NB4 (cell line): Measurements from ENCODE around the gene ITPK1.

ENCODE experiments used
- DNase-seq: peaks from one replicate; pipeline ENCODE4 v3.0.0; 2010; ENCODE audit warnings: low read depth
- H3K4me3 ChIP-seq: one replicate; pipeline ENCODE4 v1.5.1; 2011; ENCODE audit warnings: mild to moderate bottlenecking, low read depth, low read length, moderate library complexity
- MYC ChIP-seq: IDR thresholded peaks from 2 replicates; pipeline ENCODE4 v1.6.1; 2011; ENCODE audit warnings: low read depth, low read length
- POLR2A ChIP-seq: IDR thresholded peaks from 2 replicates; pipeline ENCODE4 v1.6.1; 2011; ENCODE audit warnings: mild to moderate bottlenecking; ENCODE audit not compliant: insufficient read length; ENCODE audit errors: extremely low read depth
- TF ChIP-seq, protein P1 (sequence below): IDR thresholded peaks from one replicate; pipeline ENCODE4 v1.5.1; 2012; ENCODE audit warnings: low read depth, low read length
- TF ChIP-seq, protein P2 (sequence below): IDR thresholded peaks from 2 replicates; pipeline ENCODE4 v1.6.1; 2011; ENCODE audit warnings: low read depth, low read length

The ITPK1 gene

DNA sequence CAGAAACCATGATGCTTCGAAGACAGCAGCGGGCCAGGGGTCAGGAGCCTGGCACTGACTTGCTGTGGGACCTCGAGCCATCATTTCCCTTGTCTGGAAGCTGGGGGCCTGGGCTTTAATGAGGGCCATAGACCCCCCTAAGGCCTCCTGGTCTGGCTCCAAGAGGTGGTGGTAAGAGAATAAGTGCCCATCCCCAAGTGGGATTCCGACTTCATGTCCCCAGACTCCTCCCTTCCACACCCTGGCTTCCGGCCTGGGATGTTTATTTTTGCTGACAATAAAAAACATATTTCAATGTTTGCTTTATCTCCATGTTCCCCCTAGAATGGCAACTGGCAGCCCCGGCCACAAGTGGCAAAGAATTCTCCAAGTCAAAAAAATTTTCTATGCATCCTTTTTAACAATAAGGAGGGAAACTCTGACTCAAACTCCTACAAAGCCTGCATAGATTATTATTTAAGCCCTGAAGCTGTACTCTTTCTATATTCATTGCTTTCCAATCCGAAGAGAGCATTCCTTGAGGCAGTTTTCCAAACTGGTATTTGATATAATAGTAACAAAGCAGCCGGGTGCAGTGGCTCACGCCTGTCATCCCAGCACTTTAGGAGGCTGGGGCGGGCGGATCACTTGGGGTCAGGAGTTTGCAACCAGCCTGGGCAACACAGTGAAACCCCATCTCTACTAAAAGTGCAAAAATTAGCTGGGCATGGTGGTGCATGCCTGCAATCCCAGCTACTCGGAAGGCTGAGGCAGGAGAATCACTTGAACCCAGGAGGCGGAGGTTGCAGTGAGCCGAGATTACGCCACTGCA is 84.0 kb downstream of the ITPK1 start:
- no peak for DNase-seq
- no peak overlapping the region for H3K4me3 ChIP-seq
- TF ChIP-seq, protein P1, sequence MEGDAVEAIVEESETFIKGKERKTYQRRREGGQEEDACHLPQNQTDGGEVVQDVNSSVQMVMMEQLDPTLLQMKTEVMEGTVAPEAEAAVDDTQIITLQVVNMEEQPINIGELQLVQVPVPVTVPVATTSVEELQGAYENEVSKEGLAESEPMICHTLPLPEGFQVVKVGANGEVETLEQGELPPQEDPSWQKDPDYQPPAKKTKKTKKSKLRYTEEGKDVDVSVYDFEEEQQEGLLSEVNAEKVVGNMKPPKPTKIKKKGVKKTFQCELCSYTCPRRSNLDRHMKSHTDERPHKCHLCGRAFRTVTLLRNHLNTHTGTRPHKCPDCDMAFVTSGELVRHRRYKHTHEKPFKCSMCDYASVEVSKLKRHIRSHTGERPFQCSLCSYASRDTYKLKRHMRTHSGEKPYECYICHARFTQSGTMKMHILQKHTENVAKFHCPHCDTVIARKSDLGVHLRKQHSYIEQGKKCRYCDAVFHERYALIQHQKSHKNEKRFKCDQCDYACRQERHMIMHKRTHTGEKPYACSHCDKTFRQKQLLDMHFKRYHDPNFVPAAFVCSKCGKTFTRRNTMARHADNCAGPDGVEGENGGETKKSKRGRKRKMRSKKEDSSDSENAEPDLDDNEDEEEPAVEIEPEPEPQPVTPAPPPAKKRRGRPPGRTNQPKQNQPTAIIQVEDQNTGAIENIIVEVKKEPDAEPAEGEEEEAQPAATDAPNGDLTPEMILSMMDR: no peak
- TF ChIP-seq MYC (no peak), POLR2A (no peak)
- TF ChIP-seq, protein P2, sequence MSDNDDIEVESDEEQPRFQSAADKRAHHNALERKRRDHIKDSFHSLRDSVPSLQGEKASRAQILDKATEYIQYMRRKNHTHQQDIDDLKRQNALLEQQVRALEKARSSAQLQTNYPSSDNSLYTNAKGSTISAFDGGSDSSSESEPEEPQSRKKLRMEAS: no peak

DNA sequence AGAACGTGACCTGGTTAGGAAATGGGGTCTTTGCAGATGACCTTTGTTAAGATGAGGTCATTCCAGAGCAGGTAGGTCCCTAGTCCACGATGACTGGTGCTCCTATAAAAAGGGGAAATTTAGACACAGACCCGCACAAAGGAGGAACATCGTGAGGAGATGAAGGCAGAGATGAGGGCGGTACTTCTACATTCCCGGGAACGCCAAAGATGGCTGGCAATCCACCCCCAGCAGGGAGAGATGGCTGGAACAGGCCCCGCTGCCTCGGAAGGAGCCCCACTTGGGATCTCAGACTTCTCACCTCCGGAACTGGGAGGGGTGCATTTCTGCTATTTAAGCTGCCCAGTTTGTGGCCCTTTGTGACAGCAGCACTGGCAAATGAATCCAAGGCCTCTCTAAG is 85.0 kb downstream of the ITPK1 start:
- DNase-seq: no peak
- no peak overlapping the region for H3K4me3 ChIP-seq
- TF ChIP-seq POLR2A (no peak), MYC (no peak)
- TF ChIP-seq, protein P2: no peak
- TF ChIP-seq, protein P1: no peak

DNA sequence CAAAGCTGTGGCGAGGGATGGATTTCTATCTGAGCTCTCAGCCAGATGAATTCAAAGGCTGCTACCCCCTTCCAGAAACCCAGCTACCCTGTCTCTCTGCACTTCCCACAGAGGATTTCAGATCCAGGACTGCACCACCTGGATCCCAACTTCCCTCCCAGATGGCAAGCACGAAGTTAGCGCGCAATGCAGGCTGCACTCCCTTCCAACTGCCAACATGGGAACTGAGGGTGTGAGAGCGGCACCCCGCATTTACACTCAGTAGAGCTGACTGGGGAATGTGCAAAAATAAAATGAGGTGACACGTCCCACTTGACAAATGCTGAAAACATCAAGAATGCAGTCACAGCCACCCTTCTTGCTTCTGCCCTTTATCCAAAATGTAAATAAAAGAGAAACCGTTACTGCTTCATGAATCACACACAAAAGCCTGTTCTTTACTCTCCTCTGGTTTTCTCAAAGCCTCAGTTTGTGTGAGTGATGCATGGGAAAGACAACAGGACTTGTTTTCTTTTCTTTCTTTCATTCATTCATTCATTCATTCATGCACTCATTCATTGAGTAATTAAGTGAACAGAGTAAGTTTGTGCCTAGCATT is 85.7 kb downstream of the ITPK1 start:
- no peak for DNase-seq
- TF ChIP-seq, protein P1: no peak
- no peak for TF ChIP-seq MYC
- TF ChIP-seq, protein P2: no peak
- TF ChIP-seq POLR2A: no peak

DNA sequence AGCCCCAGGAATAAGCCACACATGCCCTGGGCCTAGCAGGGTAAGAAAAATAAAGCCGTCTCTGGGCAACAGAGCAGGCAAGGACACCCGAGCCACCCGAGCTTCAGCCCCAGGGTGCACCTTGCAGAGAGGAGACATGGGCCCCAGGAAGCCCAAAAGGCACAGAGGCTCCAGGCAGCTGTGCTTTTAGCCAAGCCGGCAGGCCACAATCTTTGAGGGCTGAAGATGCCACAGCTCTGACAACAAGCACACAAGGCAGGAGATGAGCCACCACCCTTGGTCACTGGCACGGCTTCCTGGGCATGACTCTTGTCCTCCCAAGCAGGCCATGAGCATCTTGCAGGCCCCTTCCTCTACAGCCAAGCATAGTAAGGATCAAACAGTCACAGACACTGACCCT is 86.3 kb downstream of the ITPK1 start:
- no peak for DNase-seq
- TF ChIP-seq POLR2A (no peak), MYC (no peak)
- TF ChIP-seq, protein P1: no peak
- TF ChIP-seq, protein P2: no peak
- H3K4me3 ChIP-seq: no peak overlapping the region

More for the DNA sequence above, 85.7 kb downstream of the ITPK1 start:
- no peak overlapping the region for H3K4me3 ChIP-seq

DNA sequence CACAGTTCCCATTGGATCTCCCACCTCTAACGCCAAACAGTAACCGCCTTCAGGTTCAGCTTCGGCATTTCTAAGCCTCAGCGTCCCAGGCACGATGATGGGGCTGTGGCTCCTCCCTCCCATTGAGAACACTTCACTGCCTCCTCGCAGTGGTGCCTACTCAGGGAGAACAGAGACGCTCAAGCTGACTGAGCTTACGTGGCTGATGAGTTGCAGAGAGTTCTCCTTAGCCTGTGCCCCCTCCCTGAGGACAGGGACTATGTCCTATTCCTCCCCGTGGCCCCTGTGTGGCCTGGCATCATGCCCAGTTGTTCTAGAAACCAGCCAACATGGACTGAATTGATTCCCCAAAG is 87.0 kb downstream of the ITPK1 start:
- DNase-seq: no peak
- TF ChIP-seq, protein P1: no peak
- TF ChIP-seq, protein P2: no peak
- no peak for TF ChIP-seq MYC
- no peak for TF ChIP-seq POLR2A
- no peak overlapping the region for H3K4me3 ChIP-seq
